Measurements from ENCODE around the gene CMTM2. TPM values are rescaled to one million over a fixed set of nuclear protein-coding genes. Genes with fewer than 3 reads are reported as not detected.

The CMTM2 gene
- total and polyA plus RNA-seq, 9 of the 15 experiments (the other 6 are each of a cell fraction or from before 2014, with no cell fraction given), result not detected

DNA sequence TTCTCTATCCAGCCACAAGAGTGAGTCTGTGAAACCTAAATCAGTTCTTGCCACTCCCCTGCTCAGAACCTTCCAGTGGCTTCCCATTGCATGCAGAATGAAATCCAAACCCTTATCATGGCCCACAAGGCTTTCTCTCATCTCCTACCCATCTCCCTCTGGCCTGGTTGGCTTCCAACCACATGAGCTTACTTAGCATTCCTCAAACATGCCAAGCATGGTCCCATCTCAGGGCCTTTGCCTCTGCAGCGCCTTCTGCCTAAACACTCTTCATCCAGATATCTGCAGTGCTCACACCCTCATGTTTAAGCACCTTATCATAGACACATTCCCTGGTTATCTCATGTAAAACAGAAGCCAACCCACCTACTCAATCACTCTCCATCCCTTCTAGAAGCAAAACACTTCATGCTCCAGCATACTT is 44.9 kb upstream of the CMTM2 start (continued):
- TF ChIP-seq, protein P1, sequence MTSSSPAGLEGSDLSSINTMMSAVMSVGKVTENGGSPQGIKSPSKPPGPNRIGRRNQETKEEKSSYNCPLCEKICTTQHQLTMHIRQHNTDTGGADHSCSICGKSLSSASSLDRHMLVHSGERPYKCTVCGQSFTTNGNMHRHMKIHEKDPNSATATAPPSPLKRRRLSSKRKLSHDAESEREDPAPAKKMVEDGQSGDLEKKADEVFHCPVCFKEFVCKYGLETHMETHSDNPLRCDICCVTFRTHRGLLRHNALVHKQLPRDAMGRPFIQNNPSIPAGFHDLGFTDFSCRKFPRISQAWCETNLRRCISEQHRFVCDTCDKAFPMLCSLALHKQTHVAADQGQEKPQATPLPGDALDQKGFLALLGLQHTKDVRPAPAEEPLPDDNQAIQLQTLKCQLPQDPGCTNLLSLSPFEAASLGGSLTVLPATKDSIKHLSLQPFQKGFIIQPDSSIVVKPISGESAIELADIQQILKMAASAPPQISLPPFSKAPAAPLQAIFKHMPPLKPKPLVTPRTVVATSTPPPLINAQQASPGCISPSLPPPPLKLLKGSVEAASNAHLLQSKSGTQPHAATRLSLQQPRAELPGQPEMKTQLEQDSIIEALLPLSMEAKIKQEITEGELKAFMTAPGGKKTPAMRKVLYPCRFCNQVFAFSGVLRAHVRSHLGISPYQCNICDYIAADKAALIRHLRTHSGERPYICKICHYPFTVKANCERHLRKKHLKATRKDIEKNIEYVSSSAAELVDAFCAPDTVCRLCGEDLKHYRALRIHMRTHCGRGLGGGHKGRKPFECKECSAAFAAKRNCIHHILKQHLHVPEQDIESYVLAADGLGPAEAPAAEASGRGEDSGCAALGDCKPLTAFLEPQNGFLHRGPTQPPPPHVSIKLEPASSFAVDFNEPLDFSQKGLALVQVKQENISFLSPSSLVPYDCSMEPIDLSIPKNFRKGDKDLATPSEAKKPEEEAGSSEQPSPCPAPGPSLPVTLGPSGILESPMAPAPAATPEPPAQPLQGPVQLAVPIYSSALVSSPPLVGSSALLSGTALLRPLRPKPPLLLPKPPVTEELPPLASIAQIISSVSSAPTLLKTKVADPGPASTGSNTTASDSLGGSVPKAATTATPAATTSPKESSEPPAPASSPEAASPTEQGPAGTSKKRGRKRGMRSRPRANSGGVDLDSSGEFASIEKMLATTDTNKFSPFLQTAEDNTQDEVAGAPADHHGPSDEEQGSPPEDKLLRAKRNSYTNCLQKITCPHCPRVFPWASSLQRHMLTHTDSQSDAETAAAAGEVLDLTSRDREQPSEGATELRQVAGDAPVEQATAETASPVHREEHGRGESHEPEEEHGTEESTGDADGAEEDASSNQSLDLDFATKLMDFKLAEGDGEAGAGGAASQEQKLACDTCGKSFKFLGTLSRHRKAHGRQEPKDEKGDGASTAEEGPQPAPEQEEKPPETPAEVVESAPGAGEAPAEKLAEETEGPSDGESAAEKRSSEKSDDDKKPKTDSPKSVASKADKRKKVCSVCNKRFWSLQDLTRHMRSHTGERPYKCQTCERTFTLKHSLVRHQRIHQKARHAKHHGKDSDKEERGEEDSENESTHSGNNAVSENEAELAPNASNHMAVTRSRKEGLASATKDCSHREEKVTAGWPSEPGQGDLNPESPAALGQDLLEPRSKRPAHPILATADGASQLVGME (CRISPR knock-in tag; IDR thresholded peaks at IDR 0.05), result no peak
- TF ChIP-seq XRCC5 (IDR thresholded peaks at IDR 0.05; ENCODE audit: low read depth, low read length) (no peak), ZNF407 (IDR thresholded peaks at IDR 0.05; ENCODE audit: low read depth) (no peak), PATZ1 (CRISPR knock-in tag; IDR thresholded peaks at IDR 0.05; ENCODE audit: borderline replicate concordance) (no peak), ZNF639 (CRISPR knock-in tag; conservative IDR thresholded peaks at IDR 0.05 in 1 of 2, IDR thresholded peaks at IDR 0.05 in 1 of 2) (no peak)

Data from K562 (cell line).